Measurements from ENCODE around the gene HYI. TPM values are rescaled to one million over a fixed set of nuclear protein-coding genes. Genes with fewer than 3 reads are reported as not detected.

Gene HYI
- total and polyA plus RNA-seq, 2 of the 8 experiments (the other 6 are each of a cell fraction or from before 2014, with no cell fraction given), result 14.4 to 17.7 TPM

DNA sequence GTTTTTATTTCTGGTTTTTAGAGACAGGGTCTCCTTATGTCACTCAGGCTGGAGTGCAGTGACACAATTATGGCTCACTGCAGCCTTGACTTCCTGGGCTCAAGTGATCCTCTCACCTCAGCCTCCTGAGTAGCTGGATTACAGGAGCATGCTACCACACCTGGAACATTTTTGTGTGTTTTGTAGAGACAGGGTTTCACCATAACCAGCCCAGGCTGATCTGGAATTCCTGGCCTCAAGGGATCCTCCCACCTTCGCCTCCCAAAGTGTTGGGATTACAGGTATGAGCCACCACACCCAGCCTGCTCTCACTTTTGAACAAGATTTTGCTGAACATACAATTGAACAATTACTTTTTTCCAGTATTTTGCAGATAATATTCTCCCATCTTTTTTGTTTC, 24.0 kb upstream of the HYI start (continued):
- TF ChIP-seq, protein P1, sequence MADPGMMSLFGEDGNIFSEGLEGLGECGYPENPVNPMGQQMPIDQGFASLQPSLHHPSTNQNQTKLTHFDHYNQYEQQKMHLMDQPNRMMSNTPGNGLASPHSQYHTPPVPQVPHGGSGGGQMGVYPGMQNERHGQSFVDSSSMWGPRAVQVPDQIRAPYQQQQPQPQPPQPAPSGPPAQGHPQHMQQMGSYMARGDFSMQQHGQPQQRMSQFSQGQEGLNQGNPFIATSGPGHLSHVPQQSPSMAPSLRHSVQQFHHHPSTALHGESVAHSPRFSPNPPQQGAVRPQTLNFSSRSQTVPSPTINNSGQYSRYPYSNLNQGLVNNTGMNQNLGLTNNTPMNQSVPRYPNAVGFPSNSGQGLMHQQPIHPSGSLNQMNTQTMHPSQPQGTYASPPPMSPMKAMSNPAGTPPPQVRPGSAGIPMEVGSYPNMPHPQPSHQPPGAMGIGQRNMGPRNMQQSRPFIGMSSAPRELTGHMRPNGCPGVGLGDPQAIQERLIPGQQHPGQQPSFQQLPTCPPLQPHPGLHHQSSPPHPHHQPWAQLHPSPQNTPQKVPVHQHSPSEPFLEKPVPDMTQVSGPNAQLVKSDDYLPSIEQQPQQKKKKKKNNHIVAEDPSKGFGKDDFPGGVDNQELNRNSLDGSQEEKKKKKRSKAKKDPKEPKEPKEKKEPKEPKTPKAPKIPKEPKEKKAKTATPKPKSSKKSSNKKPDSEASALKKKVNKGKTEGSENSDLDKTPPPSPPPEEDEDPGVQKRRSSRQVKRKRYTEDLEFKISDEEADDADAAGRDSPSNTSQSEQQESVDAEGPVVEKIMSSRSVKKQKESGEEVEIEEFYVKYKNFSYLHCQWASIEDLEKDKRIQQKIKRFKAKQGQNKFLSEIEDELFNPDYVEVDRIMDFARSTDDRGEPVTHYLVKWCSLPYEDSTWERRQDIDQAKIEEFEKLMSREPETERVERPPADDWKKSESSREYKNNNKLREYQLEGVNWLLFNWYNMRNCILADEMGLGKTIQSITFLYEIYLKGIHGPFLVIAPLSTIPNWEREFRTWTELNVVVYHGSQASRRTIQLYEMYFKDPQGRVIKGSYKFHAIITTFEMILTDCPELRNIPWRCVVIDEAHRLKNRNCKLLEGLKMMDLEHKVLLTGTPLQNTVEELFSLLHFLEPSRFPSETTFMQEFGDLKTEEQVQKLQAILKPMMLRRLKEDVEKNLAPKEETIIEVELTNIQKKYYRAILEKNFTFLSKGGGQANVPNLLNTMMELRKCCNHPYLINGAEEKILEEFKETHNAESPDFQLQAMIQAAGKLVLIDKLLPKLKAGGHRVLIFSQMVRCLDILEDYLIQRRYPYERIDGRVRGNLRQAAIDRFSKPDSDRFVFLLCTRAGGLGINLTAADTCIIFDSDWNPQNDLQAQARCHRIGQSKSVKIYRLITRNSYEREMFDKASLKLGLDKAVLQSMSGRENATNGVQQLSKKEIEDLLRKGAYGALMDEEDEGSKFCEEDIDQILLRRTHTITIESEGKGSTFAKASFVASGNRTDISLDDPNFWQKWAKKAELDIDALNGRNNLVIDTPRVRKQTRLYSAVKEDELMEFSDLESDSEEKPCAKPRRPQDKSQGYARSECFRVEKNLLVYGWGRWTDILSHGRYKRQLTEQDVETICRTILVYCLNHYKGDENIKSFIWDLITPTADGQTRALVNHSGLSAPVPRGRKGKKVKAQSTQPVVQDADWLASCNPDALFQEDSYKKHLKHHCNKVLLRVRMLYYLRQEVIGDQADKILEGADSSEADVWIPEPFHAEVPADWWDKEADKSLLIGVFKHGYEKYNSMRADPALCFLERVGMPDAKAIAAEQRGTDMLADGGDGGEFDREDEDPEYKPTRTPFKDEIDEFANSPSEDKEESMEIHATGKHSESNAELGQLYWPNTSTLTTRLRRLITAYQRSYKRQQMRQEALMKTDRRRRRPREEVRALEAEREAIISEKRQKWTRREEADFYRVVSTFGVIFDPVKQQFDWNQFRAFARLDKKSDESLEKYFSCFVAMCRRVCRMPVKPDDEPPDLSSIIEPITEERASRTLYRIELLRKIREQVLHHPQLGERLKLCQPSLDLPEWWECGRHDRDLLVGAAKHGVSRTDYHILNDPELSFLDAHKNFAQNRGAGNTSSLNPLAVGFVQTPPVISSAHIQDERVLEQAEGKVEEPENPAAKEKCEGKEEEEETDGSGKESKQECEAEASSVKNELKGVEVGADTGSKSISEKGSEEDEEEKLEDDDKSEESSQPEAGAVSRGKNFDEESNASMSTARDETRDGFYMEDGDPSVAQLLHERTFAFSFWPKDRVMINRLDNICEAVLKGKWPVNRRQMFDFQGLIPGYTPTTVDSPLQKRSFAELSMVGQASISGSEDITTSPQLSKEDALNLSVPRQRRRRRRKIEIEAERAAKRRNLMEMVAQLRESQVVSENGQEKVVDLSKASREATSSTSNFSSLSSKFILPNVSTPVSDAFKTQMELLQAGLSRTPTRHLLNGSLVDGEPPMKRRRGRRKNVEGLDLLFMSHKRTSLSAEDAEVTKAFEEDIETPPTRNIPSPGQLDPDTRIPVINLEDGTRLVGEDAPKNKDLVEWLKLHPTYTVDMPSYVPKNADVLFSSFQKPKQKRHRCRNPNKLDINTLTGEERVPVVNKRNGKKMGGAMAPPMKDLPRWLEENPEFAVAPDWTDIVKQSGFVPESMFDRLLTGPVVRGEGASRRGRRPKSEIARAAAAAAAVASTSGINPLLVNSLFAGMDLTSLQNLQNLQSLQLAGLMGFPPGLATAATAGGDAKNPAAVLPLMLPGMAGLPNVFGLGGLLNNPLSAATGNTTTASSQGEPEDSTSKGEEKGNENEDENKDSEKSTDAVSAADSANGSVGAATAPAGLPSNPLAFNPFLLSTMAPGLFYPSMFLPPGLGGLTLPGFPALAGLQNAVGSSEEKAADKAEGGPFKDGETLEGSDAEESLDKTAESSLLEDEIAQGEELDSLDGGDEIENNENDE (IDR thresholded peaks at IDR 0.05; ENCODE audit: insufficient replicate concordance, low read length), result no peak
- TF ChIP-seq EGR1 (IDR thresholded peaks at IDR 0.05; ENCODE audit: borderline replicate concordance, low read depth, low read length), result no peak
- TF ChIP-seq, protein P2, sequence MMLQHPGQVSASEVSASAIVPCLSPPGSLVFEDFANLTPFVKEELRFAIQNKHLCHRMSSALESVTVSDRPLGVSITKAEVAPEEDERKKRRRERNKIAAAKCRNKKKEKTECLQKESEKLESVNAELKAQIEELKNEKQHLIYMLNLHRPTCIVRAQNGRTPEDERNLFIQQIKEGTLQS (IDR thresholded peaks at IDR 0.05; ENCODE audit: insufficient read depth, low read depth, low read length), result no peak
- TF ChIP-seq SIX5 (IDR thresholded peaks at IDR 0.05; ENCODE audit: low read depth, low read length), result no peak
- TF ChIP-seq CBX5 (IDR thresholded peaks at IDR 0.05; ENCODE audit: low read depth, low read length), result no peak
- no peak for TF ChIP-seq NRF1 (IDR thresholded peaks at IDR 0.05; ENCODE audit: low read depth, low read length)
- no peak for TF ChIP-seq NANOG (IDR thresholded peaks at IDR 0.05; ENCODE audit: insufficient read depth, low read depth, low read length, poor library complexity, severe bottlenecking)
- no peak for TF ChIP-seq RXRA (IDR thresholded peaks at IDR 0.05; ENCODE audit: insufficient read depth, low read depth, low read length)
- TF ChIP-seq CREB1 (IDR thresholded peaks at IDR 0.05), result no peak
- TF ChIP-seq BACH1 (IDR thresholded peaks at IDR 0.05; ENCODE audit: low read length), result no peak
- no peak for TF ChIP-seq POU5F1 (IDR thresholded peaks at IDR 0.05; ENCODE audit: low read depth, low read length)
- no peak for TF ChIP-seq RNF2 (IDR thresholded peaks at IDR 0.05; ENCODE audit: borderline replicate concordance, low read depth, low read length, missing control alignments, poor library complexity, severe bottlenecking)
